H9 (cell line): Measurements from ENCODE around the gene AIFM2. TPM values are rescaled to one million over a fixed set of nuclear protein-coding genes. Genes with fewer than 3 reads are reported as not detected.

Experiments
- DNase-seq: peaks from one replicate; pipeline ENCODE4 v3.0.0-alpha.2; 2017
- H2AFZ ChIP-seq: one replicate; pipeline ENCODE4 v1.6.1; 2013; ENCODE audit warnings: mild to moderate bottlenecking, low read length, control low read depth, moderate library complexity
- H2AK5ac ChIP-seq: 2 replicates; pipeline ENCODE4 v1.6.1; 2013; ENCODE audit warnings: low read length, control low read depth, mixed read lengths; ENCODE audit not compliant: insufficient read length
- H2BK120ac ChIP-seq: one replicate; pipeline ENCODE4 v1.6.1; 2013; ENCODE audit warnings: low read depth, mild to moderate bottlenecking, low read length, control low read depth, inconsistent platforms; ENCODE audit not compliant: poor library complexity, severe bottlenecking
- H2BK12ac ChIP-seq: 2 replicates; pipeline ENCODE4 v1.6.1; 2013; ENCODE audit warnings: low read length, control low read depth, mixed read lengths, low read depth; ENCODE audit not compliant: insufficient read length
- H2BK15ac ChIP-seq: 2 replicates; pipeline ENCODE4 v1.6.1; 2013; ENCODE audit warnings: low read depth, low read length, control low read depth
- H2BK20ac ChIP-seq: one replicate; pipeline ENCODE4 v1.6.1; 2013; ENCODE audit warnings: low read depth, mild to moderate bottlenecking, low read length, control low read depth, inconsistent platforms; ENCODE audit not compliant: poor library complexity, severe bottlenecking
- H2BK5ac ChIP-seq: 2 replicates; pipeline ENCODE4 v1.6.1; 2013; ENCODE audit warnings: low read length, control low read depth, mixed read lengths; ENCODE audit not compliant: insufficient read length
- H3K14ac ChIP-seq: 2 replicates; pipeline ENCODE4 v1.6.1; 2013; ENCODE audit warnings: low read length, control low read depth; ENCODE audit not compliant: insufficient read depth
- H3K18ac ChIP-seq: 2 replicates; pipeline ENCODE4 v1.6.1; 2013; ENCODE audit warnings: low read depth, mild to moderate bottlenecking, mixed read lengths, low read length, control low read depth; ENCODE audit not compliant: insufficient read length
- H3K23ac ChIP-seq: 2 replicates; pipeline ENCODE4 v1.6.1; 2013; ENCODE audit warnings: low read length, control low read depth, mixed read lengths, low read depth; ENCODE audit not compliant: insufficient read length
- H3K23me2 ChIP-seq: 2 replicates; pipeline ENCODE4 v1.6.1; 2013; ENCODE audit warnings: low read depth, mild to moderate bottlenecking, mixed read lengths, low read length, control low read depth; ENCODE audit not compliant: insufficient read length, poor library complexity, severe bottlenecking
- H3K27ac ChIP-seq: 2 replicates; pipeline ENCODE4 v1.5.1; 2013; ENCODE audit warnings: low read length, control low read depth, mixed read lengths, low read depth; ENCODE audit not compliant: insufficient read length
- H3K27me3 ChIP-seq: 2 replicates; pipeline ENCODE4 v1.6.1; 2013; ENCODE audit warnings: low read length, control low read depth, inconsistent platforms; ENCODE audit not compliant: insufficient read depth
- H3K4ac ChIP-seq: 2 replicates; pipeline ENCODE4 v1.6.1; 2013; ENCODE audit warnings: low read depth, mild to moderate bottlenecking, control low read depth, inconsistent platforms, low read length, moderate library complexity
- H3K4me1 ChIP-seq: 2 replicates; pipeline ENCODE4 v1.6.1; 2013; ENCODE audit warnings: low read length, control low read depth, inconsistent platforms; ENCODE audit not compliant: insufficient read depth
- H3K4me2 ChIP-seq: 2 replicates; pipeline ENCODE4 v1.6.1; 2013; ENCODE audit warnings: low read length, control low read depth, mixed read lengths; ENCODE audit not compliant: insufficient read length, insufficient read depth
- H3K56ac ChIP-seq: 2 replicates; pipeline ENCODE4 v1.6.1; 2013; ENCODE audit warnings: low read depth, mild to moderate bottlenecking, mixed read lengths, low read length, control low read depth; ENCODE audit not compliant: insufficient read length
- H3K79me1 ChIP-seq: 2 replicates; pipeline ENCODE4 v1.6.1; 2013; ENCODE audit warnings: low read depth, mild to moderate bottlenecking, moderate library complexity, low read length, control low read depth, inconsistent platforms; ENCODE audit not compliant: insufficient read depth, poor library complexity, severe bottlenecking
- H3K79me2 ChIP-seq: 2 replicates; pipeline ENCODE4 v1.6.1; 2013; ENCODE audit warnings: low read length, control low read depth, inconsistent platforms; ENCODE audit not compliant: insufficient read depth
- H3K9ac ChIP-seq: 2 replicates; pipeline ENCODE4 v1.6.1; 2013; ENCODE audit warnings: low read length, control low read depth, mixed read lengths; ENCODE audit not compliant: insufficient read length; ENCODE audit errors: extremely low read depth
- H3K9me3 ChIP-seq: one replicate; pipeline ENCODE4 v1.6.1; 2013; ENCODE audit warnings: low read depth, low read length, inconsistent platforms; ENCODE audit not compliant: control insufficient read depth
- H3T11ph ChIP-seq: one replicate; pipeline ENCODE4 v1.6.1; 2013; ENCODE audit warnings: mild to moderate bottlenecking, low read length, control low read depth, inconsistent platforms
- H4K20me1 ChIP-seq: one replicate; pipeline ENCODE4 v1.6.1; 2013; ENCODE audit not compliant: control insufficient read depth, insufficient read length, insufficient read depth
- H4K5ac ChIP-seq: 2 replicates; pipeline ENCODE4 v1.6.1; 2013; ENCODE audit warnings: low read depth, mild to moderate bottlenecking, mixed read lengths, low read length, control low read depth; ENCODE audit not compliant: insufficient read length
- H4K8ac ChIP-seq: replicated peaks from 2 replicates; pipeline ENCODE4 v1.6.1; 2013; ENCODE audit warnings: low read length, control low read depth, mixed read lengths, low read depth; ENCODE audit not compliant: insufficient read length
- H4K91ac ChIP-seq: 2 replicates; pipeline ENCODE4 v1.6.1; 2013; ENCODE audit warnings: low read depth, mild to moderate bottlenecking, moderate library complexity, mixed read lengths, low read length, control low read depth; ENCODE audit not compliant: insufficient read length
- H3K27ac Mint-ChIP-seq, 3 experiments: 2 replicates in 2 of 3; 3 replicates in 1 of 3; pipeline ENCODE4 v1.8.0; 2020 to 2021; ENCODE audit warnings: mixed read lengths in 3 of 3, mild to moderate bottlenecking in 1 of 3, moderate library complexity in 1 of 3
- H3K27me3 Mint-ChIP-seq: 2 replicates; pipeline ENCODE4 v1.8.0; 2021; ENCODE audit warnings: low read depth, mild to moderate bottlenecking, moderate library complexity, mixed read lengths
- H3K36me3 Mint-ChIP-seq, 3 experiments: 2 replicates in 2 of 3; 3 replicates in 1 of 3; pipeline ENCODE4 v1.8.0; 2020 to 2021; ENCODE audit warnings: low read depth in 3 of 3, mixed read lengths in 3 of 3; ENCODE audit not compliant: insufficient read depth in 1 of 3
- H3K4me1 Mint-ChIP-seq, 2 experiments: 2 replicates each; pipeline ENCODE4 v1.8.0; 2020; ENCODE audit warnings: mixed read lengths in 2 of 2
- H3K4me3 Mint-ChIP-seq, 2 experiments: 2 replicates in 1 of 2; 3 replicates in 1 of 2; pipeline ENCODE4 v1.8.0; 2020 to 2021; ENCODE audit warnings: mild to moderate bottlenecking in 2 of 2, mixed read lengths in 2 of 2, moderate library complexity in 1 of 2
- H3K9me3 Mint-ChIP-seq, 2 experiments: 2 replicates in 1 of 2; 3 replicates in 1 of 2; pipeline ENCODE4 v1.8.0; 2020; ENCODE audit warnings: mild to moderate bottlenecking in 2 of 2, mixed read lengths in 2 of 2, moderate library complexity in 1 of 2
- WGBS: extraction: QIAGEN DNeasy Blood & Tissue Kit; methylation state at CpG from one replicate; pipeline ENCODE4 v1.1.7; 2013; ENCODE audit warnings: missing lambda C conversion rate, low lambda C conversion rate, mixed read lengths; ENCODE audit not compliant: insufficient read length; ENCODE audit errors: extremely low coverage; 5-methylcytosine and 5-hydroxymethylcytosine counted together
- total RNA-seq: library from RNA; stranded (reverse); gene quantifications from 2 replicates; pipeline ENCODE4 v1.2.1, GENCODE V29; 2021
- TF ChIP-seq, protein P1 (sequence below): fragments of 200-600 bp; sonication (generic); conservative IDR thresholded peaks from 3 replicates; pipeline ENCODE4 v1.8.0; 2021; ENCODE audit warnings: antibody characterized with exemption, mild to moderate bottlenecking

Gene AIFM2
- total RNA-seq, 1 experiment from 2014 or later = 5.3 TPM

DNA sequence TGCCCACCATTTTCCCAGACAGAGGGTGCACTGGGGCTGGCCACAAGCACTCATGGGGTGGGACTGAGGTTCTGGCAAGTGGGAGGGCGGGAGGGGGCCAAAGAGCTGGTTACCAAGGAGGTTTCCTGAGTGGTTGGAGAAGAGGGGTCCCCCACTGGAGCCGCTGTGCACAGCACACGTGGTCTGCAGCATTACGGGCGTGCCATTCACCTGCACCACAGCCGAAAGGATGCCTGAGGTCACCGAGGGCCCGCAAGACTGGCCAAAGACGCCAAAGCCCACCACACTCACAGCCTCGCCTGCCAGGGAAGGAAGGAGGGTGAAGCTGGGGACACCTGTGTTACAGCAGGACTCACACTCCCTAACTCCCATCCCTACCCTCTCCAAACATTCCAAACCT is 9.9 kb upstream of the AIFM2 start:
- Mint-ChIP-seq H3K4me1 (peaks cover 15 to 17% of the 10 kb centered on the region in 2 experiments), H3K27me3 (peaks cover under 1% of the 10 kb centered on the region; the same call in 1 of the 2 replicates), H3K36me3 (peaks cover 0 to 2% (median 0%) of the 10 kb centered on the region in 3 experiments; a peak in 4 of 7 replicates), H3K4me3 (no peak overlapping the region), H3K27ac (peak overlapping the region in 1 of 3 experiments; percentile 20; a peak in 2 of 7 replicates), H3K9me3 (no peaks in the 10 kb centered on the region)
- Histone ChIP-seq H3K4me2 (no peak overlapping the region), H3K4ac (no peak overlapping the region), H3K79me2 (no peaks in the 10 kb centered on the region), H4K91ac (no peak overlapping the region), H3K9me3 (no peaks in the 10 kb centered on the region), H2AFZ (no peak overlapping the region), H3K9ac (no peak overlapping the region), H4K5ac (no peak overlapping the region), H3K27me3 (no peaks in the 10 kb centered on the region), H2BK5ac (no peak overlapping the region), H4K8ac (no peak overlapping the region), H3K4me1 (0 out of 2 replicates have a peak, but pooled peaks cover 3% of the 10 kb centered on the region), H3K23me2 (peaks cover 14% of the 10 kb centered on the region), H3K23ac (no peak overlapping the region), H3K14ac (no peak overlapping the region), H3T11ph (no peak overlapping the region), H4K20me1 (no peaks in the 10 kb centered on the region), H2BK15ac (no peak overlapping the region), H3K18ac (no peak overlapping the region), H2BK120ac (no peak overlapping the region), H2BK20ac (no peak overlapping the region), H3K79me1 (no peaks in the 10 kb centered on the region), H2BK12ac (no peak overlapping the region), H3K56ac (no peak overlapping the region), H2AK5ac (no peak overlapping the region), H3K27ac (no peak overlapping the region)
- TF ChIP-seq, protein P1, sequence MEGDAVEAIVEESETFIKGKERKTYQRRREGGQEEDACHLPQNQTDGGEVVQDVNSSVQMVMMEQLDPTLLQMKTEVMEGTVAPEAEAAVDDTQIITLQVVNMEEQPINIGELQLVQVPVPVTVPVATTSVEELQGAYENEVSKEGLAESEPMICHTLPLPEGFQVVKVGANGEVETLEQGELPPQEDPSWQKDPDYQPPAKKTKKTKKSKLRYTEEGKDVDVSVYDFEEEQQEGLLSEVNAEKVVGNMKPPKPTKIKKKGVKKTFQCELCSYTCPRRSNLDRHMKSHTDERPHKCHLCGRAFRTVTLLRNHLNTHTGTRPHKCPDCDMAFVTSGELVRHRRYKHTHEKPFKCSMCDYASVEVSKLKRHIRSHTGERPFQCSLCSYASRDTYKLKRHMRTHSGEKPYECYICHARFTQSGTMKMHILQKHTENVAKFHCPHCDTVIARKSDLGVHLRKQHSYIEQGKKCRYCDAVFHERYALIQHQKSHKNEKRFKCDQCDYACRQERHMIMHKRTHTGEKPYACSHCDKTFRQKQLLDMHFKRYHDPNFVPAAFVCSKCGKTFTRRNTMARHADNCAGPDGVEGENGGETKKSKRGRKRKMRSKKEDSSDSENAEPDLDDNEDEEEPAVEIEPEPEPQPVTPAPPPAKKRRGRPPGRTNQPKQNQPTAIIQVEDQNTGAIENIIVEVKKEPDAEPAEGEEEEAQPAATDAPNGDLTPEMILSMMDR = no peak
- DNase-seq = no peak
- no CpG with 5 or more reads among the region's 10 CpGs for WGBS
